ENCODE measurements around the gene GRIK1.

GRCh38 chr21:29642551-29643245 is 297.1 kb downstream of the GRIK1 start:
- TF ChIP-seq CTCF (conservative IDR thresholded peaks at IDR 0.05; ENCODE audit: low read length) (no peak), EZH2phosphoT487 (IDR thresholded peaks at IDR 0.05; ENCODE audit: borderline replicate concordance) (no peak)

All from Loucy (cell line).